HCT116 (cell line): ENCODE results near the gene IER5L. TPM values are rescaled to one million over a fixed set of nuclear protein-coding genes. Genes with fewer than 3 reads are reported as not detected.

Experiments used
- ATAC-seq: fragments of 200-7000 bp; cut with Tn5 transposase; 2 replicates; pipeline ENCODE4 v1.9.1; 2020; ENCODE audit warnings: mild to moderate bottlenecking, moderate library complexity
- BruUV-seq: library from RNA; stranded (reverse); fragments of 400-500 nt; replicated peaks from 2 replicates; lab custom pipeline; 2021; lab: Mats Ljungman, UMichigan
- CTCF ChIA-PET: fragments of 300-600 bp; sonication (Branson Sonifier 250); formaldehyde crosslinking; loops from one replicate; lab custom pipeline; 2021; ENCODE audit warnings: antibody characterized with exemption; lab: Charles Lee
- POLR2A ChIA-PET: fragments of 300-600, 350-600 bp; sonication (Branson Sonifier 250); formaldehyde crosslinking; loops from one replicate; lab custom pipeline; 2021; ENCODE audit warnings: antibody characterized with exemption; lab: Charles Lee
- RAD21 ChIA-PET, 2 experiments: fragments of 300-600 bp; sonication (Branson Sonifier 250); formaldehyde crosslinking; loops; one replicate each; lab custom pipeline; 2023; ENCODE audit warnings: low total read pairs in 2 of 2; ENCODE audit not compliant: uncharacterized antibody in 2 of 2, unreplicated experiment in 2 of 2, low non-redundant PET in 1 of 2; lab: Charles Lee
- DNase-seq: peaks from one replicate; pipeline ENCODE4 v3.0.0-alpha.2; 2010; ENCODE audit warnings: low read depth, low spot score
- H2AFZ ChIP-seq: fragments of 200-600 bp; shearing (Covaris generic), sonication (generic); 2 replicates; pipeline ENCODE4 v1.6.1; 2017; ENCODE audit warnings: low read depth, mixed run types, mixed read lengths, antibody characterized with exemption, low read length; ENCODE audit not compliant: poor library complexity, severe bottlenecking
- H3K27ac ChIP-seq: 2 replicates; pipeline ENCODE4 v1.5.1; 2012; ENCODE audit warnings: low read depth, low read length
- H3K27me3 ChIP-seq: fragments of 200-600 bp; sonication (generic); 2 replicates; pipeline ENCODE4 v1.6.1; 2016; ENCODE audit warnings: mixed run types, low read length, mixed read lengths; ENCODE audit not compliant: insufficient read depth
- H3K36me3 ChIP-seq, 2 experiments: fragments of 200-500 bp in 1 of 2; fragments of 200-600 bp in 1 of 2; sonication (Bioruptor generic) in 1 of 2; sonication (generic) in 1 of 2; 2 replicates each; pipeline versions ENCODE4 v1.5.1 to v1.6.1; 2014 to 2016; ENCODE audit warnings: low read length in 2 of 2, inconsistent platforms in 1 of 2, mixed read lengths in 1 of 2, mixed run types in 1 of 2; ENCODE audit not compliant: insufficient read depth in 2 of 2, control insufficient read depth in 1 of 2
- H3K4me1 ChIP-seq, 2 experiments: fragments of 200-600 bp in 1 of 2; sonication (generic) in 1 of 2; 2 replicates each; pipeline versions ENCODE4 v1.5.1 to v1.6.1; 2012 to 2017; ENCODE audit warnings: low read length in 2 of 2, inconsistent platforms in 1 of 2, mild to moderate bottlenecking in 1 of 2, mixed read lengths in 1 of 2, mixed run types in 1 of 2, moderate library complexity in 1 of 2; ENCODE audit not compliant: insufficient read depth in 2 of 2, control insufficient read depth in 1 of 2
- H3K4me2 ChIP-seq: fragments of 200-600 bp; sonication (generic); 2 replicates; pipeline ENCODE4 v1.6.1; 2017; ENCODE audit warnings: mixed run types, low read length, mixed read lengths
- H3K4me3 ChIP-seq, 2 experiments: fragments of 200-600 bp in 1 of 2; sonication (generic) in 1 of 2; replicated peaks in 1 of 2; 2 replicates each; pipeline ENCODE4 v1.5.1; 2011 to 2016; ENCODE audit warnings: low read length in 2 of 2, control low read depth in 1 of 2, low read depth in 1 of 2, mild to moderate bottlenecking in 1 of 2, mixed read lengths in 1 of 2, mixed run types in 1 of 2
- H3K79me2 ChIP-seq: fragments of 200-600 bp; sonication (generic); 2 replicates; pipeline ENCODE4 v1.6.1; 2017; ENCODE audit warnings: mild to moderate bottlenecking, mixed run types, low read length, moderate library complexity, mixed read lengths; ENCODE audit not compliant: insufficient read depth
- H3K9ac ChIP-seq: fragments of 200-600 bp; sonication (generic); 2 replicates; pipeline ENCODE4 v1.6.1; 2016; ENCODE audit warnings: low read length, mixed read lengths
- H3K9me2 ChIP-seq: fragments of 200-600 bp; sonication (generic), shearing (Covaris generic); 2 replicates; pipeline ENCODE4 v1.6.1; 2017; ENCODE audit warnings: mixed run types, mild to moderate bottlenecking, moderate library complexity; ENCODE audit not compliant: insufficient read depth
- H3K9me3 ChIP-seq, 2 experiments: fragments of 200-500 bp in 1 of 2; fragments of 200-600 bp in 1 of 2; sonication (Bioruptor generic) in 1 of 2; sonication (generic) in 1 of 2; 2 replicates each; pipeline ENCODE4 v1.6.1; 2014 to 2017; ENCODE audit warnings: low read length in 2 of 2, mixed read lengths in 2 of 2, inconsistent platforms in 1 of 2, low read depth in 1 of 2, mild to moderate bottlenecking in 1 of 2, mixed run types in 1 of 2, moderate library complexity in 1 of 2; ENCODE audit not compliant: control insufficient read depth in 1 of 2, insufficient read depth in 1 of 2
- H4K20me1 ChIP-seq: fragments of 200-600 bp; sonication (generic), shearing (Covaris generic); 2 replicates; pipeline ENCODE4 v1.6.1; 2017; ENCODE audit warnings: mixed run types, mild to moderate bottlenecking, moderate library complexity; ENCODE audit not compliant: insufficient read depth
- ATF3 ChIP-seq: IDR thresholded peaks from 2 replicates; pipeline ENCODE4 v1.6.1; 2012
- EGR1 ChIP-seq: IDR thresholded peaks from 2 replicates; pipeline ENCODE4 v1.6.1; 2012; ENCODE audit warnings: low read depth
- ELF1 ChIP-seq: IDR thresholded peaks from 2 replicates; pipeline ENCODE4 v1.6.1; 2012; ENCODE audit warnings: low read depth, borderline replicate concordance
- EZH2phosphoT487 ChIP-seq: fragments of 200-600 bp; IDR thresholded peaks from 2 replicates; pipeline ENCODE4 v1.6.1; 2018; ENCODE audit warnings: antibody characterized with exemption, borderline replicate concordance
- JUND ChIP-seq: IDR thresholded peaks from 2 replicates; pipeline ENCODE4 v1.6.1; 2012
- POLR2AphosphoS5 ChIP-seq: IDR thresholded peaks from 2 replicates; pipeline ENCODE4 v1.6.1; 2011; ENCODE audit warnings: mild to moderate bottlenecking, low read depth, low read length, moderate library complexity
- RAD21 ChIP-seq: IDR thresholded peaks from 2 replicates; pipeline ENCODE4 v1.6.1; 2012; ENCODE audit warnings: low read depth, mild to moderate bottlenecking
- SP1 ChIP-seq: IDR thresholded peaks from 2 replicates; pipeline ENCODE4 v1.6.1; 2012; ENCODE audit warnings: low read depth
- SRF ChIP-seq: IDR thresholded peaks from 2 replicates; pipeline ENCODE4 v1.6.1; 2012; ENCODE audit warnings: low read depth
- ZNF274 ChIP-seq: fragments of 200-500 bp; sonication (Bioruptor generic); IDR thresholded peaks from 2 replicates; pipeline ENCODE4 v1.6.1; 2014; ENCODE audit warnings: mild to moderate bottlenecking, low read depth, low read length, inconsistent platforms
- intact Hi-C: fragments of 100-400 bp; cut with micrococcal nuclease; formaldehyde crosslinking; loops from 2 replicates; pipeline ENCODE4 v1.10.0; 2022
- total RNA-seq: library from RNA; stranded (reverse); gene quantifications from one replicate; pipeline ENCODE4 v1.2.1, GENCODE V29; 2021; ENCODE audit not compliant: unreplicated experiment
- TF ChIP-seq, protein P1 (sequence below): IDR thresholded peaks from 2 replicates; pipeline ENCODE4 v1.6.1; 2011; ENCODE audit warnings: mild to moderate bottlenecking, low read length, moderate library complexity; ENCODE audit not compliant: insufficient replicate concordance; ENCODE audit errors: extremely low read depth

IER5L gene
- total RNA-seq, 1 experiment from 2014 or later = 195 TPM

- Histone ChIP-seq H3K79me2 (no peaks in the 10 kb centered on the region), H3K36me3 (no peaks in the 10 kb centered on the region), H3K4me2 (peak overlapping the region; percentile 91), H4K20me1 (no peaks in the 10 kb centered on the region), H3K4me1 (peaks cover 75 to 86% of the 10 kb centered on the region in 2 experiments), H3K9ac (peak overlapping the region; percentile 69), H3K9me2 (no peaks in the 10 kb centered on the region), H3K4me3 (peak overlapping the region; percentile 56 to 57), H3K27me3 (no peaks in the 10 kb centered on the region), H3K27ac (peak overlapping the region; percentile 91), H2AFZ (no peak overlapping the region), H3K9me3 (no peaks in the 10 kb centered on the region)
- POLR2A ChIA-PET = interaction anchor here (0.5 to 4.1 kb wide), 9 partner anchors 11 to 571 kb away, joined by 3 to 24 read pairs (median 4); partner anchors contain the start of gene IER5L
- no peak for TF ChIP-seq RAD21
- TF ChIP-seq ATF3 = no peak
- TF ChIP-seq ZNF274 = no peak
- TF ChIP-seq, protein P1, sequence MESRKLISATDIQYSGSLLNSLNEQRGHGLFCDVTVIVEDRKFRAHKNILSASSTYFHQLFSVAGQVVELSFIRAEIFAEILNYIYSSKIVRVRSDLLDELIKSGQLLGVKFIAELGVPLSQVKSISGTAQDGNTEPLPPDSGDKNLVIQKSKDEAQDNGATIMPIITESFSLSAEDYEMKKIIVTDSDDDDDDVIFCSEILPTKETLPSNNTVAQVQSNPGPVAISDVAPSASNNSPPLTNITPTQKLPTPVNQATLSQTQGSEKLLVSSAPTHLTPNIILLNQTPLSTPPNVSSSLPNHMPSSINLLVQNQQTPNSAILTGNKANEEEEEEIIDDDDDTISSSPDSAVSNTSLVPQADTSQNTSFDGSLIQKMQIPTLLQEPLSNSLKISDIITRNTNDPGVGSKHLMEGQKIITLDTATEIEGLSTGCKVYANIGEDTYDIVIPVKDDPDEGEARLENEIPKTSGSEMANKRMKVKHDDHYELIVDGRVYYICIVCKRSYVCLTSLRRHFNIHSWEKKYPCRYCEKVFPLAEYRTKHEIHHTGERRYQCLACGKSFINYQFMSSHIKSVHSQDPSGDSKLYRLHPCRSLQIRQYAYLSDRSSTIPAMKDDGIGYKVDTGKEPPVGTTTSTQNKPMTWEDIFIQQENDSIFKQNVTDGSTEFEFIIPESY = peak; percentile 29
- no peak for TF ChIP-seq EZH2phosphoT487
- no peak for TF ChIP-seq SRF
- no peak for TF ChIP-seq JUND
- TF ChIP-seq SP1 = no peak
- no peak for TF ChIP-seq ELF1
- no peak for TF ChIP-seq EGR1
- peak; percentile 98 for TF ChIP-seq POLR2AphosphoS5
- DNase-seq (peak; percentile 63), ATAC-seq (peak; percentile 75)
- BruUV-seq = TSS peak; percentile 74
- intact Hi-C loops = loop anchor here (2.0 kb wide), 1 partner anchor 24 kb away; no protein-coding TSS in a partner anchor
- RAD21 ChIA-PET = interaction anchor here in 1 of 2 experiments (0.6 to 0.9 kb wide), 2 partner anchors 35 to 294 kb away, joined by 3 to 4 read pairs; no protein-coding TSS in a partner anchor
- CTCF ChIA-PET = interaction anchor here (0.7 to 3.5 kb wide), 5 partner anchors 23 to 570 kb away, joined by 3 to 19 read pairs (median 3); partner anchors contain the start of gene NTMT1
These were observed 11.2 kb downstream of the IER5L start for GRCh38 chr9:129166623-129167557.
